Hepatic stellate cell (primary cell): ENCODE data around the gene KIRREL3.
A peak's percentile ranks its signal among the peaks of the same experiment; 100 is the strongest.

Experiments used
- DNase-seq: peaks from one replicate; pipeline ENCODE4 v3.0.0; 2011; ENCODE audit warnings: low spot score

KIRREL3 gene

GRCh38 chr11:126710804-126711399 lies 289.7 kb downstream of the KIRREL3 start:
- DNase-seq = no peak

GRCh38 chr11:126707498-126707897 lies 293.1 kb downstream of the KIRREL3 start:
- DNase-seq = no peak

- DNase-seq = no peak
Observed at GRCh38 chr11:126704096-126704495, 296.5 kb downstream of the KIRREL3 start.

- DNase-seq = no peak
Observed at GRCh38 chr11:126703662-126704061, 296.9 kb downstream of the KIRREL3 start.

- DNase-seq = no peak
Observed at GRCh38 chr11:126702987-126703386, 297.6 kb downstream of the KIRREL3 start.

GRCh38 chr11:126702165-126702720 lies 298.3 kb downstream of the KIRREL3 start:
- DNase-seq = no peak

- no peak for DNase-seq
Observed at GRCh38 chr11:126701520-126701897, 299.1 kb downstream of the KIRREL3 start.

- DNase-seq = no peak
Observed at GRCh38 chr11:126700768-126701519, 299.6 kb downstream of the KIRREL3 start.

GRCh38 chr11:126698576-126698975 lies 302.0 kb downstream of the KIRREL3 start:
- no peak for DNase-seq

GRCh38 chr11:126697936-126698335 lies 302.6 kb downstream of the KIRREL3 start:
- no peak for DNase-seq

- DNase-seq = no peak
Observed at GRCh38 chr11:126696982-126697381, 303.6 kb downstream of the KIRREL3 start.

- peak; percentile 37 for DNase-seq
Observed at GRCh38 chr11:126695293-126695692, 305.3 kb downstream of the KIRREL3 start.

- DNase-seq = no peak
Observed at GRCh38 chr11:126694065-126694625, 306.4 kb downstream of the KIRREL3 start.

GRCh38 chr11:126687477-126687876 lies 313.1 kb downstream of the KIRREL3 start:
- no peak for DNase-seq

GRCh38 chr11:126686938-126687337 lies 313.6 kb downstream of the KIRREL3 start:
- no peak for DNase-seq

- no peak for DNase-seq
Observed at GRCh38 chr11:126683766-126684728, 316.5 kb downstream of the KIRREL3 start.

- no peak for DNase-seq
Observed at GRCh38 chr11:126682590-126682989, 318.0 kb downstream of the KIRREL3 start.

GRCh38 chr11:126680700-126681099 lies 319.9 kb downstream of the KIRREL3 start:
- no peak for DNase-seq

- DNase-seq = peak; percentile 11
Observed at GRCh38 chr11:126680131-126680530, 320.4 kb downstream of the KIRREL3 start.

GRCh38 chr11:126679033-126679432 lies 321.5 kb downstream of the KIRREL3 start:
- no peak for DNase-seq

GRCh38 chr11:126676536-126676935 lies 324.0 kb downstream of the KIRREL3 start:
- no peak for DNase-seq

- DNase-seq = no peak
Observed at GRCh38 chr11:126673319-126673718, 327.3 kb downstream of the KIRREL3 start.
